WTC11 (cell line): ENCODE results near the gene MX2.

ENCODE experiments used
- TF ChIP-seq, protein P1 (sequence below): sonication (generic); formaldehyde crosslinking; IDR thresholded peaks from 2 replicates; pipeline ENCODE4 v1.8.1; 2023; ENCODE audit warnings: mild to moderate bottlenecking, missing genetic modification reagents, moderate library complexity
- TF ChIP-seq, protein P2 (sequence below): sonication (generic); formaldehyde crosslinking; conservative IDR thresholded peaks from 2 replicates; pipeline ENCODE4 v1.8.1; 2022; ENCODE audit warnings: mild to moderate bottlenecking, missing genetic modification reagents

DNA sequence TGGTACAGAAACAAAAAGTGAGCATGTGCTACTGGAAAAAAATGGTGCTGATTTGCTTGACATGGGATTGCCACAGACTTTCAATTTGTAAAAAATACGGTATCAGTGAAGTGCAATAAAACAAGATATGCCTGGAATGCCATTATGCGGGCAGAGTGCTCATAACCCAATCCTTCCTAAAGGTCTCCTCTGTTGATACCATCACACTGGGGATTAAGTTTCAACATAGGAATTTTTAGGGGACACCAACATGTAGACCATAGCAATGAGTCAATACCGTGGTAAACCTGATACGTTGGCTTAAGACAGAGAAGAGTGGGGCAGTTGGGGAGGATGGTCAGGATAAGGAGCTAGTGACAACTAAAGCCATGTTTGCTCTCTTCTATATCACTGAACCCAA lies 84.8 kb downstream of the MX2 start:
- TF ChIP-seq, protein P1, sequence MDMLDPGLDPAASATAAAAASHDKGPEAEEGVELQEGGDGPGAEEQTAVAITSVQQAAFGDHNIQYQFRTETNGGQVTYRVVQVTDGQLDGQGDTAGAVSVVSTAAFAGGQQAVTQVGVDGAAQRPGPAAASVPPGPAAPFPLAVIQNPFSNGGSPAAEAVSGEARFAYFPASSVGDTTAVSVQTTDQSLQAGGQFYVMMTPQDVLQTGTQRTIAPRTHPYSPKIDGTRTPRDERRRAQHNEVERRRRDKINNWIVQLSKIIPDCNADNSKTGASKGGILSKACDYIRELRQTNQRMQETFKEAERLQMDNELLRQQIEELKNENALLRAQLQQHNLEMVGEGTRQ (CRISPR knock-in tag), result no peak
- TF ChIP-seq, protein P2, sequence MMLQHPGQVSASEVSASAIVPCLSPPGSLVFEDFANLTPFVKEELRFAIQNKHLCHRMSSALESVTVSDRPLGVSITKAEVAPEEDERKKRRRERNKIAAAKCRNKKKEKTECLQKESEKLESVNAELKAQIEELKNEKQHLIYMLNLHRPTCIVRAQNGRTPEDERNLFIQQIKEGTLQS (CRISPR knock-in tag), result no peak
